Fibroblast of lung (primary cell): Measurements from ENCODE around the gene NUMA1. TPM values are rescaled to one million over a fixed set of nuclear protein-coding genes. Genes with fewer than 3 reads are reported as not detected.

Experiments
- DNase-seq, 2 donors: peaks; one replicate each; pipeline versions ENCODE4 v3.0.0 to v3.0.0-alpha.2; 2010; ENCODE audit warnings: low read depth in 2 of 2
- H2AFZ ChIP-seq: 2 replicates; pipeline ENCODE4 v1.5.1; 2012; ENCODE audit warnings: low read length, control low read depth, inconsistent platforms
- H3K27ac ChIP-seq: 2 replicates; pipeline ENCODE4 v1.5.1; 2011; ENCODE audit warnings: low read length, control low read depth; ENCODE audit not compliant: insufficient read depth
- H3K27me3 ChIP-seq: 2 replicates; pipeline ENCODE4 v1.5.1; 2011; ENCODE audit warnings: mild to moderate bottlenecking, low read length; ENCODE audit not compliant: control insufficient read depth, insufficient read depth
- H3K36me3 ChIP-seq: 2 replicates; pipeline ENCODE4 v1.5.1; 2011; ENCODE audit warnings: low read length; ENCODE audit not compliant: control insufficient read depth, insufficient read depth
- H3K4me1 ChIP-seq: 2 replicates; pipeline ENCODE4 v1.5.1; 2011; ENCODE audit warnings: low read length; ENCODE audit not compliant: control insufficient read depth, insufficient read depth; ENCODE audit errors: extremely low read depth
- H3K4me2 ChIP-seq: 2 replicates; pipeline ENCODE4 v1.5.1; 2011; ENCODE audit warnings: low read length, control low read depth; ENCODE audit not compliant: insufficient read depth; ENCODE audit errors: extremely low read depth
- H3K4me3 ChIP-seq, 4 experiments: fragments of 200-600 bp in 1 of 4; sonication (generic) in 1 of 4; replicated peaks in 1 of 4; 2 replicates each; pipeline ENCODE4 v1.5.1; 2011 to 2016; ENCODE audit warnings: low read length in 4 of 4, low read depth in 3 of 4, mild to moderate bottlenecking in 3 of 4, control low read depth in 2 of 4, inconsistent platforms in 1 of 4, mixed read lengths in 1 of 4; ENCODE audit not compliant: insufficient read depth in 1 of 4; ENCODE audit errors: control extremely low read depth in 1 of 4
- H3K79me2 ChIP-seq: 2 replicates; pipeline ENCODE4 v1.5.1; 2012; ENCODE audit warnings: mild to moderate bottlenecking, low read length, inconsistent platforms; ENCODE audit not compliant: control insufficient read depth, insufficient read depth
- H3K9ac ChIP-seq: 2 replicates; pipeline ENCODE4 v1.5.1; 2011; ENCODE audit warnings: mild to moderate bottlenecking, low read length, control low read depth; ENCODE audit not compliant: insufficient read depth
- H3K9me3 ChIP-seq: 2 replicates; pipeline ENCODE4 v1.5.1; 2012; ENCODE audit warnings: low read depth, low read length; ENCODE audit not compliant: control insufficient read depth, insufficient read depth
- H4K20me1 ChIP-seq: 2 replicates; pipeline ENCODE4 v1.5.1; 2011; ENCODE audit warnings: low read length; ENCODE audit not compliant: control insufficient read depth, insufficient read depth; ENCODE audit errors: extremely low read depth
- CTCF ChIP-seq, 2 donors: IDR thresholded peaks in 1 of 2; conservative IDR thresholded peaks in 1 of 2; 1 replicate in 1 of 2; 2 replicates in 1 of 2; pipeline ENCODE4 v1.5.1; 2011 to 2012; ENCODE audit warnings: low read length in 2 of 2, control low read depth in 1 of 2, inconsistent platforms in 1 of 2, low read depth in 1 of 2, mild to moderate bottlenecking in 1 of 2
- EZH2 ChIP-seq: IDR thresholded peaks from 2 replicates; pipeline ENCODE4 v1.5.1; 2012; ENCODE audit warnings: low read length, control low read depth, mild to moderate bottlenecking; ENCODE audit errors: missing control alignments
- polyA plus RNA-seq, 2 donors: library from polyadenylated mRNA; depleted of rRNA in 1 of 2; stranded (reverse) in 1 of 2; unstranded in 1 of 2; fragments of >200 nt; gene quantifications; 2 replicates each; pipeline ENCODE4 v1.2.1, GENCODE V29; 2011 to 2012; ENCODE audit warnings: missing spikeins in 1 of 2
- total RNA-seq: library from RNA; depleted of rRNA; stranded (reverse); fragments of >200 nt; gene quantifications from 2 replicates; pipeline ENCODE4 v1.2.1, GENCODE V29; 2014

NUMA1 gene
- total and polyA plus RNA-seq, 2 donors (not counting 1 experiment from before 2014, with no cell fraction given), result 59.0 to 247 TPM

GRCh38 chr11:71996946-71997345, 83.4 kb downstream of the NUMA1 start:
- H3K4me2 ChIP-seq, result no peak overlapping the region
- peaks cover 10% of the 10 kb centered on the region for H3K36me3 ChIP-seq
- no peak for DNase-seq
- no peaks in the 10 kb centered on the region for H3K79me2 ChIP-seq
- TF ChIP-seq CTCF (conservative IDR thresholded peaks at IDR 0.05 in 1 of 2, IDR thresholded peaks at IDR 0.05 in 1 of 2; ENCODE audit: low read depth in 1 of 2, low read length in 2 of 2) (no peak), EZH2 (no peak)
- H3K9ac ChIP-seq, result no peak overlapping the region
- H4K20me1 ChIP-seq, result no peaks in the 10 kb centered on the region
- no peaks in the 10 kb centered on the region for H3K9me3 ChIP-seq
- H3K4me1 ChIP-seq, result peaks cover 3% of the 10 kb centered on the region
- no peak overlapping the region for H2AFZ ChIP-seq
- no peaks in the 10 kb centered on the region for H3K27me3 ChIP-seq
- H3K4me3 ChIP-seq, result no peak overlapping the region
- no peak overlapping the region for H3K27ac ChIP-seq

DNA sequence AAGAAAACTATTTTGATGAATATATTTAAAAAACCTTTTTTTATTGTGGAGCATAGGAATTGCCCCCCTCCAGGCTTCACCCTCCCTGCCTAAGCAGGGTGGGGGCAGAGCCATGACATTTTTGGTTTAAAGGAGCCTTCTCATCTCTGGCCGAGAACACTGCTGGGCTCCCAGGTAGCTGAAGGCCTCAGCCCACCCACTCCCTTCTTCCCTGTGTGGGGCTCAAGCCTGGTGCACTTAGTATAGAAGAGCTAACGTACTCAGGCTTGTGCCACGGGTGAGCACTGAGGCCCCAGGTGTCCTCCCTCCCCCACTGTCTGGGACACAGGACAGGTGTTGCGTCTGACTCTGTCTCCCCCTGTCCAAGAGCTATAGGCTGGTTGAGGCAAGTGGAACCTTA, 83.8 kb downstream of the NUMA1 start:
- Histone ChIP-seq H3K27ac (no peak overlapping the region), H3K9ac (no peak overlapping the region)
- no peak for DNase-seq

DNA sequence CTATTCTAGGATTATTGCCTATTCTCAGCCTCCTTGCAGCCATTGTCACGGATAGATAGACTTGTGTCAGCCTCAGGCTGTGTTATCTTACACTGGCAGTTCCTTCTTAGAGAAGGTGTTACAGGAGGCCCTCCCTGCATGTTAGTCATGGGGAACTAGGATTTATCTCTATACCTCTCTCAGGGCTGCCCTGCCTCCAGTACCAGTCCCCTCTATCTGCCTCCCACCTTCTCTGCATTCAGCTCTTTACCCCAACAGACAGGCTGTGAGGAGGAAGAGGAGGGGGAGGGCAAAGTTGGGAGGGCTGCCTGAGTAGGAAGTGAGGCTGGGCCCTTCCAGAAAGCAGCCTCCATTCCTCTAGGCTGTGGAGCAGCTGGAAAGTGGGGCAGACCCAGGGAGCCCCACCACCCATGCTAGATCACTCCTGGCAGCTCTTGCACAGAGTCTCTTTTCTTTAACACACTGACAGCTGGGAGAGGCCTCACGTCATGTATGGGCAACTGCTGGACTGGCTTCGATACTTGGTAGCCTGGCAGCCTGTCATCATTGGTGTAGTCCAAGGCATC, 84.5 kb downstream of the NUMA1 start:
- DNase-seq, result no peak
- Histone ChIP-seq H2AFZ (no peak overlapping the region), H3K27ac (no peak overlapping the region), H3K4me2 (no peak overlapping the region), H3K27me3 (no peaks in the 10 kb centered on the region), H3K9me3 (no peaks in the 10 kb centered on the region), H3K9ac (no peak overlapping the region), H4K20me1 (no peaks in the 10 kb centered on the region), H3K4me3 (no peak overlapping the region), H3K36me3 (peaks cover 1% of the 10 kb centered on the region), H3K79me2 (no peaks in the 10 kb centered on the region), H3K4me1 (peaks cover 3% of the 10 kb centered on the region)
- TF ChIP-seq CTCF (conservative IDR thresholded peaks at IDR 0.05 in 1 of 2, IDR thresholded peaks at IDR 0.05 in 1 of 2; ENCODE audit: low read depth in 1 of 2, low read length in 2 of 2), result no peak
- no peak for TF ChIP-seq EZH2

More for the DNA sequence above, 83.8 kb downstream of the NUMA1 start:
- Histone ChIP-seq H3K36me3 (peaks cover 7% of the 10 kb centered on the region), H3K79me2 (no peaks in the 10 kb centered on the region), H3K9me3 (no peaks in the 10 kb centered on the region), H3K4me3 (no peak overlapping the region), H3K27me3 (no peaks in the 10 kb centered on the region), H2AFZ (no peak overlapping the region), H3K4me2 (no peak overlapping the region), H3K4me1 (peaks cover 3% of the 10 kb centered on the region), H4K20me1 (no peaks in the 10 kb centered on the region)
- TF ChIP-seq EZH2 (no peak), CTCF (conservative IDR thresholded peaks at IDR 0.05 in 1 of 2, IDR thresholded peaks at IDR 0.05 in 1 of 2; ENCODE audit: low read depth in 1 of 2, low read length in 2 of 2) (no peak)
